K562 treated with DMSO at 1 percent for 48 hours (cell line): ENCODE measurements around the gene NTS. TPM values are rescaled to one million over a fixed set of nuclear protein-coding genes. Genes with fewer than 3 reads are reported as not detected.

Source experiments
- total RNA-seq: library from RNA; unstranded; fragments of 300-600 nt; gene quantifications from 2 replicates; pipeline ENCODE4 v1.2.3, GENCODE V29; 2022; ENCODE audit warnings: low replicate concordance; ENCODE audit errors: extremely low read depth

NTS gene, protein sequence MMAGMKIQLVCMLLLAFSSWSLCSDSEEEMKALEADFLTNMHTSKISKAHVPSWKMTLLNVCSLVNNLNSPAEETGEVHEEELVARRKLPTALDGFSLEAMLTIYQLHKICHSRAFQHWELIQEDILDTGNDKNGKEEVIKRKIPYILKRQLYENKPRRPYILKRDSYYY
- not detected in 2 replicates for total RNA-seq

DNA sequence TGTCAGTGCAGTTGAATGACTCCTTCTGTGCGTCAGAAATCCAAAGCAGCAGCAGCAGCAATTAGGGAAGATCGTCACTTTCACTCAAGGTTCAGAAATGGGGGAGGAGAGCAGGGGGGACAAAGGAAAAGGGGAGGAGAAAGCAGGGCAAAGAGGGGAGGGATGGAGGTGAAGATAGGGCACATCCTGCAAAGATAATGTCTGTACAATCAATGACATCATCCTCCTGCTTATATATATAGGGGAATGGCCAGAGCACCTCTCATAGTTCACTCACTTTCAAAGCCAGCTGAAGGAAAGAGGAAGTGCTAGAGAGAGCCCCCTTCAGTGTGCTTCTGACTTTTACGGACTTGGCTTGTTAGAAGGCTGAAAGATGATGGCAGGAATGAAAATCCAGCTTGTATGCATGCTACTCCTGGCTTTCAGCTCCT is at the start of gene NTS:
NTS (plus strand) TSS at position 265 of the 431 bp plus-strand sequence; CDS start at position 374, 109 bp downstream.

DNA sequence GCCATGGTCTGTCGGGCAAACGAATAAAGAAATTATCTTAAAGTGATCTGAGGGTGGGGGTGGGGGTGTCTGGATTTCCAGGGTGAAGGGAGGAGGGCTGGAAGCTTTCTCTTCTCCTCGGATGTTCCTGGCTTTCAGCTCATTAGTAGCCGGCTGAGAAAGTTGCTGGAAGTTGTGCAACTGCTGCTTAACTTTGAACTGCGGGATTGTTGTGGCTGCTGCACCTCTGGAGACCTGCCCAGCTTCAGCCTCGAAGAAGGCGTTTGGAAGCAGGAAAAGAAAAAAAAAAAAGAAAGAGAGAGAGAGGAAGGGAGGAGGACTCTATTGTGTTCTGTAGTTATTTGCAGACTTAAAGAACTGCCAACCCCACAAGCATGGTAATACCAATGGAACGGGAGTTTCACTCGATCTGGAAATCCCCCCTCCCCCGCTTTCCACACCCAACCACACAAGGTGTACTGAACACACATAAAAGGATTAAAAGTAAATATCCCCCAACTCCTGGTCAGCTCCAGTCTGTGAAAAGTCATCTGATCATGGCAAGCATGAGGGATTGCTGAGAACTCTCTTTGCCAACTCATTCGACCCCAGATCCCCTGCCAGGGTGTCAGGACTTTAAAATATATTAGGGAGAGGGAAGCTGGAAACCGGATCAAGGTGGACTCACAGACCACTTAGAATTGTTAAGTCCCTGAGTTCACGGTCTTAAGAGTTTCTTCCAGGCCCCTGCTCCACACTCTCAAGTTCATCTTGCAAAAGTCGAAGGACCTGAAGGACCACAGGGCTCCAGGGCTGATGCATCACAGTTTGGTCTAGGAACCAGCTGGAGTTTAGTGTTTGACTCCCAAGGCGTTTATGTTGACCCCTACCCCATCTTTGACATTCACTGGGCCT is 37.7 kb upstream of the NTS start, which contains the start of gene RASSF9:
RASSF9 (minus strand) TSS at position 213 of the 894 bp plus-strand sequence; CDS start at position 5, 208 bp downstream.

Other genes starting within 250 kb of the NTS start
- not detected in 2 replicates for gene RASSF9, start 37.9 kb upstream of the NTS start, total RNA-seq